IMR-90 (cell line): Measurements from ENCODE around the gene SMIM24. TPM values are rescaled to one million over a fixed set of nuclear protein-coding genes. Genes with fewer than 3 reads are reported as not detected.

ENCODE experiments used
- ATAC-seq: fragments of 200-7000 bp; cut with Tn5 transposase; 2 replicates; pipeline ENCODE4 v1.9.1; 2020; ENCODE audit warnings: low read depth, mild to moderate bottlenecking, moderate library complexity
- BruUV-seq: library from RNA; stranded (reverse); fragments of 400-500 nt; replicated peaks from 2 replicates; lab custom pipeline; 2021; lab: Mats Ljungman, UMichigan
- CTCF ChIA-PET: fragments of 300-600 bp; formaldehyde crosslinking; extraction: SDS; loops from one replicate; lab custom pipeline; 2021; ENCODE audit warnings: antibody characterized with exemption; lab: Yijun Ruan, JAX
- POLR2A ChIA-PET: fragments of 300-600 bp; sonication (Branson Sonifier 250); formaldehyde crosslinking; loops from one replicate; lab custom pipeline; 2022; ENCODE audit warnings: antibody characterized with exemption; ENCODE audit not compliant: unreplicated experiment; lab: Charles Lee
- DNase-seq: peaks from one replicate; pipeline ENCODE4 v3.0.0; 2013
- H2AFZ ChIP-seq: replicated peaks from 2 replicates; pipeline ENCODE3; 2013; ENCODE audit warnings: low read length, mild to moderate bottlenecking; ENCODE audit not compliant: poor library complexity
- H2AK5ac ChIP-seq: 2 replicates; pipeline ENCODE4 v1.6.1; 2013; ENCODE audit warnings: low read depth, low read length, inconsistent platforms
- H2AK9ac ChIP-seq: replicated peaks from 2 replicates; pipeline ENCODE3; 2013; ENCODE audit warnings: mild to moderate bottlenecking, low read depth, low read length, moderate library complexity; ENCODE audit not compliant: poor library complexity
- H2BK120ac ChIP-seq: 2 replicates; pipeline ENCODE4 v1.6.1; 2013; ENCODE audit warnings: low read depth, low read length, inconsistent platforms
- H2BK15ac ChIP-seq: 3 replicates; pipeline ENCODE4 v1.6.1; 2013; ENCODE audit warnings: low read depth, low read length, inconsistent platforms
- H2BK20ac ChIP-seq: 2 replicates; pipeline ENCODE4 v1.6.1; 2013; ENCODE audit warnings: low read depth, mild to moderate bottlenecking, inconsistent platforms, low read length, moderate library complexity
- H2BK5ac ChIP-seq: 2 replicates; pipeline ENCODE4 v1.6.1; 2013; ENCODE audit warnings: mild to moderate bottlenecking, low read depth, low read length, inconsistent platforms; ENCODE audit not compliant: poor library complexity, severe bottlenecking
- H3K14ac ChIP-seq: replicated peaks from 2 replicates; pipeline ENCODE4 v1.6.1; 2013; ENCODE audit warnings: low read depth, low read length, inconsistent platforms
- H3K18ac ChIP-seq: 2 replicates; pipeline ENCODE4 v1.6.1; 2013; ENCODE audit warnings: low read depth, low read length, control low read depth
- H3K23ac ChIP-seq: 2 replicates; pipeline ENCODE4 v1.6.1; 2013; ENCODE audit warnings: low read depth, low read length, inconsistent platforms
- H3K27ac ChIP-seq: 2 replicates; pipeline ENCODE4 v1.5.1; 2013; ENCODE audit warnings: mild to moderate bottlenecking, control low read depth, low read length; ENCODE audit not compliant: insufficient read depth
- H3K27me3 ChIP-seq: 2 replicates; pipeline ENCODE4 v1.6.1; 2013; ENCODE audit warnings: low read length; ENCODE audit not compliant: control insufficient read depth, insufficient read depth
- H3K36me3 ChIP-seq: 2 replicates; pipeline ENCODE4 v1.6.1; 2013; ENCODE audit warnings: low read length, mixed read lengths; ENCODE audit not compliant: control insufficient read depth, insufficient read depth
- H3K4ac ChIP-seq: 2 replicates; pipeline ENCODE4 v1.6.1; 2013; ENCODE audit warnings: low read depth, low read length, inconsistent platforms
- H3K4me1 ChIP-seq: 2 replicates; pipeline ENCODE4 v1.6.1; 2013; ENCODE audit warnings: low read length, mixed read lengths; ENCODE audit not compliant: control insufficient read depth, insufficient read depth
- H3K4me2 ChIP-seq: 2 replicates; pipeline ENCODE4 v1.6.1; 2013; ENCODE audit warnings: low read depth, mild to moderate bottlenecking, control low read depth, low read length, moderate library complexity
- H3K4me3 ChIP-seq: 2 replicates; pipeline ENCODE4 v1.5.1; 2013; ENCODE audit warnings: low read depth, mild to moderate bottlenecking, control low read depth, low read length, moderate library complexity; ENCODE audit not compliant: insufficient read depth
- H3K56ac ChIP-seq: 2 replicates; pipeline ENCODE4 v1.6.1; 2013; ENCODE audit warnings: low read length, inconsistent platforms; ENCODE audit not compliant: insufficient read depth; ENCODE audit errors: extremely low read depth
- H3K79me1 ChIP-seq, 2 experiments: 2 replicates each; pipeline ENCODE4 v1.6.1; 2013; ENCODE audit warnings: low read length in 2 of 2, inconsistent platforms in 1 of 2, low read depth in 1 of 2
- H3K9ac ChIP-seq: 2 replicates; pipeline ENCODE4 v1.6.1; 2013; ENCODE audit warnings: low read depth, low read length, control low read depth
- H3K9me1 ChIP-seq: 2 replicates; pipeline ENCODE4 v1.6.1; 2013; ENCODE audit warnings: low read length, inconsistent platforms; ENCODE audit not compliant: insufficient read depth
- H3K9me3 ChIP-seq: 2 replicates; pipeline ENCODE4 v1.6.1; 2013; ENCODE audit warnings: low read length; ENCODE audit not compliant: control insufficient read depth, insufficient read depth
- H4K20me1 ChIP-seq: 2 replicates; pipeline ENCODE4 v1.6.1; 2013; ENCODE audit warnings: low read length, inconsistent platforms; ENCODE audit not compliant: insufficient read depth
- H4K5ac ChIP-seq: 2 replicates; pipeline ENCODE4 v1.6.1; 2013; ENCODE audit warnings: mild to moderate bottlenecking, low read depth, low read length, control low read depth
- H4K8ac ChIP-seq, 2 experiments: 2 replicates each; pipeline ENCODE4 v1.6.1; 2013; ENCODE audit warnings: low read depth in 2 of 2, low read length in 2 of 2, control low read depth in 1 of 2, inconsistent platforms in 1 of 2
- H4K91ac ChIP-seq: 2 replicates; pipeline ENCODE4 v1.6.1; 2013; ENCODE audit warnings: low read depth, low read length, inconsistent platforms; ENCODE audit not compliant: insufficient read depth
- CTCF ChIP-seq: conservative IDR thresholded peaks from 2 replicates; pipeline ENCODE4 v1.5.1; 2012; ENCODE audit warnings: mild to moderate bottlenecking, low read depth, low read length, improper control_type of control experiment
- NFE2L2 ChIP-seq: fragments of 150-350 bp; IDR thresholded peaks from 2 replicates; pipeline ENCODE4 v1.6.1; 2016; ENCODE audit warnings: low read depth, mild to moderate bottlenecking, low read length
- WGBS, 2 experiments: methylation state at CpG; one replicate each; pipeline versions ENCODE4 v1.1.5 to v1.1.7; 2013; ENCODE audit warnings: missing lambda C conversion rate in 2 of 2; ENCODE audit not compliant: insufficient read length in 1 of 2; ENCODE audit errors: extremely low coverage in 2 of 2; 5-methylcytosine and 5-hydroxymethylcytosine counted together
- dilution Hi-C: fragments of 300-500 bp; cut with HindIII; formaldehyde crosslinking; loops from one replicate; pipeline ENCODE4 v1.14.3; 2018; ENCODE audit warnings: low sequenced_read_pairs; ENCODE audit not compliant: unreplicated experiment
- in situ Hi-C: fragments of 300-500 bp; cut with MboI; formaldehyde crosslinking; loops from 3 replicates; pipeline ENCODE4 v1.14.3; 2019; ENCODE audit warnings: low sequenced_read_pairs, inconsistent platforms, mixed read lengths
- intact Hi-C: fragments of 100-400 bp; cut with micrococcal nuclease; formaldehyde crosslinking; loops from 2 replicates; pipeline ENCODE4 v1.10.0; 2022
- polyA plus RNA-seq, 3 experiments: library from polyadenylated mRNA; depleted of rRNA; stranded (reverse); fragments of >200 nt; gene quantifications; 2 replicates each; pipeline ENCODE4 v1.2.3, GENCODE V29; 2012; ENCODE audit warnings: low replicate concordance in 1 of 3
- total RNA-seq: library from RNA; depleted of rRNA; stranded (reverse); fragments of >200 nt; gene quantifications from 2 replicates; pipeline ENCODE4 v1.2.3, GENCODE V29; 2012

Gene SMIM24
- total and polyA plus RNA-seq, 2 of the 4 experiments (the other 2 are of a cell fraction) = not detected

GRCh38 chr19:3470500-3471128 lies 9.7 kb downstream of the SMIM24 start:
- intact Hi-C loops (loop anchor here (5.0 kb wide), 1 partner anchor 163 kb away; no protein-coding TSS in a partner anchor), in situ Hi-C loops (loop anchor here (5.0 kb wide), 1 partner anchor 143 kb away; no protein-coding TSS in a partner anchor), dilution Hi-C loops (no loop called here)
- no peak overlapping the region for H4K8ac ChIP-seq
- 54% methylated on average over 5 of the region's 11 CpGs; no CpG with 5 or more reads in 1 of the 2 experiments for WGBS, 2 experiments
- peaks cover 6% of the 10 kb centered on the region; the same call in 1 of the 2 replicates for H3K27me3 ChIP-seq
- no peak overlapping the region for H3K4me2 ChIP-seq
- H2AK5ac ChIP-seq = no peak overlapping the region
- no peak overlapping the region for H3K23ac ChIP-seq
- H2AK9ac ChIP-seq = no peak overlapping the region
- H3K4me3 ChIP-seq = no peak overlapping the region
- H3K18ac ChIP-seq = no peak overlapping the region
- no TSS peak for BruUV-seq
- no peak overlapping the region for H2BK5ac ChIP-seq
- no peak overlapping the region for H3K4ac ChIP-seq
- no peaks in the 10 kb centered on the region for H3K9me3 ChIP-seq
- POLR2A ChIA-PET = no interaction called here
- no peak overlapping the region for H4K5ac ChIP-seq
- no peak overlapping the region for H2BK20ac ChIP-seq
- ATAC-seq (no peak), DNase-seq (no peak)
- no peak overlapping the region for H2BK120ac ChIP-seq
- H2AFZ ChIP-seq = peak overlapping the region; percentile 3
- H3K4me1 ChIP-seq = no peaks in the 10 kb centered on the region
- CTCF ChIA-PET = interaction anchor here (0.6 kb wide), 1 partner anchor 147 kb away, joined by 3 read pairs; no protein-coding TSS in a partner anchor
- no peak overlapping the region for H2BK15ac ChIP-seq
- peaks cover 6% of the 10 kb centered on the region for H3K36me3 ChIP-seq
- peaks cover 13% of the 10 kb centered on the region for H4K20me1 ChIP-seq
- no peak overlapping the region for H3K9ac ChIP-seq
- no peak overlapping the region for H3K56ac ChIP-seq
- no peaks in the 10 kb centered on the region for H3K9me1 ChIP-seq
- H4K91ac ChIP-seq = no peak overlapping the region
- TF ChIP-seq CTCF = no peak
- no peak for TF ChIP-seq NFE2L2
- no peak overlapping the region for H3K27ac ChIP-seq
- peaks cover 0 to 16% of the 10 kb centered on the region in 2 experiments; a peak in 3 of 4 replicates for H3K79me1 ChIP-seq
- no peak overlapping the region for H3K14ac ChIP-seq
